ENCODE results near the gene PCSK6.
"Not testable (repeated sequence)": the region's sequence is repeated elsewhere in the genome, so short reads cannot be mapped to it uniquely, and the experiment has no call there.

The PCSK6 gene

GRCh38 chr15:101461097-101461496 is 28.4 kb downstream of the PCSK6 start:
- DNase-seq (ENCODE audit: low read depth): no peak

- no peak for DNase-seq (ENCODE audit: low read depth)
Measured at GRCh38 chr15:101459579-101460300, 29.8 kb downstream of the PCSK6 start.

- DNase-seq (ENCODE audit: low read depth): no peak
Measured at GRCh38 chr15:101458908-101459578, 30.5 kb downstream of the PCSK6 start.

- no peak for DNase-seq (ENCODE audit: low read depth)
Measured at GRCh38 chr15:101458158-101458900, 31.2 kb downstream of the PCSK6 start.

GRCh38 chr15:101457696-101458095 is 31.8 kb downstream of the PCSK6 start:
- DNase-seq (ENCODE audit: low read depth): no peak

- DNase-seq (ENCODE audit: low read depth): no peak
Measured at GRCh38 chr15:101456057-101456739, 33.3 kb downstream of the PCSK6 start.

GRCh38 chr15:101455291-101456025 is 34.0 kb downstream of the PCSK6 start:
- no peak for DNase-seq (ENCODE audit: low read depth)

- DNase-seq (ENCODE audit: low read depth): not testable (repeated sequence)
Measured at GRCh38 chr15:101454781-101455180, 34.7 kb downstream of the PCSK6 start.

GRCh38 chr15:101454365-101454764 is 35.1 kb downstream of the PCSK6 start:
- no peak for DNase-seq (ENCODE audit: low read depth)

GRCh38 chr15:101453123-101454120 is 36.1 kb downstream of the PCSK6 start:
- no peak for DNase-seq (ENCODE audit: low read depth)

GRCh38 chr15:101452572-101452971 is 36.9 kb downstream of the PCSK6 start:
- no peak for DNase-seq (ENCODE audit: low read depth)

- DNase-seq (ENCODE audit: low read depth): no peak
Measured at GRCh38 chr15:101451846-101452245, 37.7 kb downstream of the PCSK6 start.

GRCh38 chr15:101451266-101451799 is 38.2 kb downstream of the PCSK6 start:
- DNase-seq (ENCODE audit: low read depth): no peak

- DNase-seq (ENCODE audit: low read depth): no peak
Measured at GRCh38 chr15:101450403-101451265, 38.9 kb downstream of the PCSK6 start.

- no peak for DNase-seq (ENCODE audit: low read depth)
Measured at GRCh38 chr15:101449471-101450402, 39.8 kb downstream of the PCSK6 start.

GRCh38 chr15:101448336-101448735 is 41.2 kb downstream of the PCSK6 start:
- no peak for DNase-seq (ENCODE audit: low read depth)

- DNase-seq (ENCODE audit: low read depth): no peak
Measured at GRCh38 chr15:101447561-101448071, 41.9 kb downstream of the PCSK6 start.

- DNase-seq (ENCODE audit: low read depth): no peak
Measured at GRCh38 chr15:101447168-101447533, 42.4 kb downstream of the PCSK6 start.
